Measurements from ENCODE around the gene IL6.
"Not testable (repeated sequence)": the region's sequence is repeated elsewhere in the genome, so short reads cannot be mapped to it uniquely, and the experiment has no call there.

- TF ChIP-seq, protein P1, sequence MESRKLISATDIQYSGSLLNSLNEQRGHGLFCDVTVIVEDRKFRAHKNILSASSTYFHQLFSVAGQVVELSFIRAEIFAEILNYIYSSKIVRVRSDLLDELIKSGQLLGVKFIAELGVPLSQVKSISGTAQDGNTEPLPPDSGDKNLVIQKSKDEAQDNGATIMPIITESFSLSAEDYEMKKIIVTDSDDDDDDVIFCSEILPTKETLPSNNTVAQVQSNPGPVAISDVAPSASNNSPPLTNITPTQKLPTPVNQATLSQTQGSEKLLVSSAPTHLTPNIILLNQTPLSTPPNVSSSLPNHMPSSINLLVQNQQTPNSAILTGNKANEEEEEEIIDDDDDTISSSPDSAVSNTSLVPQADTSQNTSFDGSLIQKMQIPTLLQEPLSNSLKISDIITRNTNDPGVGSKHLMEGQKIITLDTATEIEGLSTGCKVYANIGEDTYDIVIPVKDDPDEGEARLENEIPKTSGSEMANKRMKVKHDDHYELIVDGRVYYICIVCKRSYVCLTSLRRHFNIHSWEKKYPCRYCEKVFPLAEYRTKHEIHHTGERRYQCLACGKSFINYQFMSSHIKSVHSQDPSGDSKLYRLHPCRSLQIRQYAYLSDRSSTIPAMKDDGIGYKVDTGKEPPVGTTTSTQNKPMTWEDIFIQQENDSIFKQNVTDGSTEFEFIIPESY (IDR thresholded peaks at IDR 0.05) = not testable (repeated sequence)
- not testable (repeated sequence) for TF ChIP-seq NR2C1 (IDR thresholded peaks at IDR 0.05); CTCF (IDR thresholded peaks at IDR 0.05 in 2 of 3, conservative IDR thresholded peaks at IDR 0.05 in 1 of 3; ENCODE audit: control insufficient read depth in 2 of 3, extremely low read depth in 1 of 3, insufficient read depth in 1 of 3, low read depth in 3 of 3, low read length in 3 of 3); EZH2 (IDR thresholded peaks at IDR 0.05; ENCODE audit: borderline replicate concordance, control insufficient read depth, low read depth, low read length); ESRRA (IDR thresholded peaks at IDR 0.05; ENCODE audit: low read length); POLR2A (IDR thresholded peaks at IDR 0.05; ENCODE audit: low read depth, low read length)
- TF ChIP-seq, protein P2, sequence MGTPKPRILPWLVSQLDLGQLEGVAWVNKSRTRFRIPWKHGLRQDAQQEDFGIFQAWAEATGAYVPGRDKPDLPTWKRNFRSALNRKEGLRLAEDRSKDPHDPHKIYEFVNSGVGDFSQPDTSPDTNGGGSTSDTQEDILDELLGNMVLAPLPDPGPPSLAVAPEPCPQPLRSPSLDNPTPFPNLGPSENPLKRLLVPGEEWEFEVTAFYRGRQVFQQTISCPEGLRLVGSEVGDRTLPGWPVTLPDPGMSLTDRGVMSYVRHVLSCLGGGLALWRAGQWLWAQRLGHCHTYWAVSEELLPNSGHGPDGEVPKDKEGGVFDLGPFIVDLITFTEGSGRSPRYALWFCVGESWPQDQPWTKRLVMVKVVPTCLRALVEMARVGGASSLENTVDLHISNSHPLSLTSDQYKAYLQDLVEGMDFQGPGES (IDR thresholded peaks at IDR 0.05) = not testable (repeated sequence)
These were observed 19.8 kb upstream of the IL6 start for GRCh38 chr7:22707026-22707691.
